ENCODE results near the gene ITGAD. TPM values are rescaled to one million over a fixed set of nuclear protein-coding genes. Genes with fewer than 3 reads are reported as not detected.

ITGAD gene
- polyA plus RNA-seq, 2 donors = 0.02 TPM; not detected in 1

- H3K4me1 ChIP-seq (ENCODE audit: control insufficient read depth in 2 of 2, insufficient read depth in 2 of 2, low read length in 1 of 2) = peaks cover 0 to 15% of the 10 kb centered on the region in 2 donors
- no peaks in the 10 kb centered on the region for H3K27me3 ChIP-seq (ENCODE audit: control insufficient read depth in 1 of 2, insufficient read depth in 2 of 2, low read length in 2 of 2)
- peaks cover 10 to 30% of the 10 kb centered on the region in 2 donors for H3K36me3 ChIP-seq (ENCODE audit: control insufficient read depth in 2 of 2, insufficient read depth in 2 of 2, low read length in 1 of 2)
- 85 to 91% methylated on average over 10 of the region's 10 CpGs for WGBS, 2 donors
- no peak overlapping the region for H3K27ac ChIP-seq (ENCODE audit: low read depth in 2 of 2, low read length in 1 of 2)
- no peaks in the 10 kb centered on the region for H3K9me3 ChIP-seq (ENCODE audit: control insufficient read depth in 2 of 2, insufficient read depth in 1 of 2, low read depth in 1 of 2, low read length in 1 of 2)
- H3K4me3 ChIP-seq (ENCODE audit: low read depth in 1 of 2, low read length in 2 of 2) = no peak overlapping the region
Observed at GRCh38 chr16:31461201-31461920, 68.2 kb downstream of the ITGAD start.

- 91 to 93% methylated on average over 35 of the region's 35 CpGs for WGBS, 2 donors
- peaks cover 10 to 36% of the 10 kb centered on the region in 2 donors for H3K36me3 ChIP-seq (ENCODE audit: control insufficient read depth in 2 of 2, insufficient read depth in 2 of 2, low read length in 1 of 2)
- H3K4me1 ChIP-seq (ENCODE audit: control insufficient read depth in 2 of 2, insufficient read depth in 2 of 2, low read length in 1 of 2) = peaks cover 0 to 10% of the 10 kb centered on the region in 2 donors
- no peaks in the 10 kb centered on the region for H3K9me3 ChIP-seq (ENCODE audit: control insufficient read depth in 2 of 2, insufficient read depth in 1 of 2, low read depth in 1 of 2, low read length in 1 of 2)
- no peak overlapping the region for H3K27ac ChIP-seq (ENCODE audit: low read depth in 2 of 2, low read length in 1 of 2)
- H3K27me3 ChIP-seq (ENCODE audit: control insufficient read depth in 1 of 2, insufficient read depth in 2 of 2, low read length in 2 of 2) = no peaks in the 10 kb centered on the region
- H3K4me3 ChIP-seq (ENCODE audit: low read depth in 1 of 2, low read length in 2 of 2) = no peak overlapping the region
Observed at GRCh38 chr16:31461921-31462804, 69.0 kb downstream of the ITGAD start.

- 96 to 97% methylated on average over 34 to 36 of the region's 36 CpGs for WGBS, 2 donors
- Histone ChIP-seq H3K27ac (ENCODE audit: low read depth in 2 of 2, low read length in 1 of 2) (no peak overlapping the region), H3K9me3 (ENCODE audit: control insufficient read depth in 2 of 2, insufficient read depth in 1 of 2, low read depth in 1 of 2, low read length in 1 of 2) (no peaks in the 10 kb centered on the region), H3K4me1 (ENCODE audit: control insufficient read depth in 2 of 2, insufficient read depth in 2 of 2, low read length in 1 of 2) (peaks cover 0 to 1% of the 10 kb centered on the region in 2 donors), H3K36me3 (ENCODE audit: control insufficient read depth in 2 of 2, insufficient read depth in 2 of 2, low read length in 1 of 2) (peaks cover 10 to 36% of the 10 kb centered on the region in 2 donors), H3K4me3 (ENCODE audit: low read depth in 1 of 2, low read length in 2 of 2) (no peak overlapping the region), H3K27me3 (ENCODE audit: control insufficient read depth in 1 of 2, insufficient read depth in 2 of 2, low read length in 2 of 2) (no peaks in the 10 kb centered on the region)
Observed at GRCh38 chr16:31464348-31464769, 71.2 kb downstream of the ITGAD start.

- Histone ChIP-seq H3K9me3 (ENCODE audit: control insufficient read depth in 2 of 2, insufficient read depth in 1 of 2, low read depth in 1 of 2, low read length in 1 of 2) (no peaks in the 10 kb centered on the region), H3K27ac (ENCODE audit: low read depth in 2 of 2, low read length in 1 of 2) (no peak overlapping the region), H3K36me3 (ENCODE audit: control insufficient read depth in 2 of 2, insufficient read depth in 2 of 2, low read length in 1 of 2) (peaks cover 10 to 36% of the 10 kb centered on the region in 2 donors), H3K4me1 (ENCODE audit: control insufficient read depth in 2 of 2, insufficient read depth in 2 of 2, low read length in 1 of 2) (peaks cover 0 to 1% of the 10 kb centered on the region in 2 donors), H3K4me3 (ENCODE audit: low read depth in 1 of 2, low read length in 2 of 2) (no peak overlapping the region), H3K27me3 (ENCODE audit: control insufficient read depth in 1 of 2, insufficient read depth in 2 of 2, low read length in 2 of 2) (no peaks in the 10 kb centered on the region)
- 87 to 93% methylated on average over 12 to 17 of the region's 17 CpGs for WGBS, 2 donors
Observed at GRCh38 chr16:31464781-31465260, 71.7 kb downstream of the ITGAD start.

- 91% methylated on average over 20 of the region's 20 CpGs for WGBS, 2 donors
- Histone ChIP-seq H3K27me3 (ENCODE audit: control insufficient read depth in 1 of 2, insufficient read depth in 2 of 2, low read length in 2 of 2) (no peaks in the 10 kb centered on the region), H3K4me1 (ENCODE audit: control insufficient read depth in 2 of 2, insufficient read depth in 2 of 2, low read length in 1 of 2) (no peaks in the 10 kb centered on the region), H3K36me3 (ENCODE audit: control insufficient read depth in 2 of 2, insufficient read depth in 2 of 2, low read length in 1 of 2) (peaks cover 10 to 36% of the 10 kb centered on the region in 2 donors), H3K4me3 (ENCODE audit: low read depth in 1 of 2, low read length in 2 of 2) (no peak overlapping the region), H3K27ac (ENCODE audit: low read depth in 2 of 2, low read length in 1 of 2) (no peak overlapping the region), H3K9me3 (ENCODE audit: control insufficient read depth in 2 of 2, insufficient read depth in 1 of 2, low read depth in 1 of 2, low read length in 1 of 2) (no peaks in the 10 kb centered on the region)
Observed at GRCh38 chr16:31465788-31466370, 72.7 kb downstream of the ITGAD start.

GRCh38 chr16:31466381-31466841 lies 73.3 kb downstream of the ITGAD start:
- H3K27me3 ChIP-seq (ENCODE audit: control insufficient read depth in 1 of 2, insufficient read depth in 2 of 2, low read length in 2 of 2) = no peaks in the 10 kb centered on the region
- H3K27ac ChIP-seq (ENCODE audit: low read depth in 2 of 2, low read length in 1 of 2) = no peak overlapping the region
- WGBS, 2 donors = 94% methylated on average over 18 of the region's 18 CpGs
- peaks cover 10 to 36% of the 10 kb centered on the region in 2 donors for H3K36me3 ChIP-seq (ENCODE audit: control insufficient read depth in 2 of 2, insufficient read depth in 2 of 2, low read length in 1 of 2)
- H3K4me3 ChIP-seq (ENCODE audit: low read depth in 1 of 2, low read length in 2 of 2) = no peak overlapping the region
- no peaks in the 10 kb centered on the region for H3K4me1 ChIP-seq (ENCODE audit: control insufficient read depth in 2 of 2, insufficient read depth in 2 of 2, low read length in 1 of 2)
- no peaks in the 10 kb centered on the region for H3K9me3 ChIP-seq (ENCODE audit: control insufficient read depth in 2 of 2, insufficient read depth in 1 of 2, low read depth in 1 of 2, low read length in 1 of 2)

GRCh38 chr16:31467151-31467773 lies 74.1 kb downstream of the ITGAD start:
- H3K9me3 ChIP-seq (ENCODE audit: control insufficient read depth in 2 of 2, insufficient read depth in 1 of 2, low read depth in 1 of 2, low read length in 1 of 2) = no peaks in the 10 kb centered on the region
- no peak overlapping the region for H3K4me3 ChIP-seq (ENCODE audit: low read depth in 1 of 2, low read length in 2 of 2)
- peaks cover 0 to 2% of the 10 kb centered on the region in 2 donors for H3K4me1 ChIP-seq (ENCODE audit: control insufficient read depth in 2 of 2, insufficient read depth in 2 of 2, low read length in 1 of 2)
- no peaks in the 10 kb centered on the region for H3K27me3 ChIP-seq (ENCODE audit: control insufficient read depth in 1 of 2, insufficient read depth in 2 of 2, low read length in 2 of 2)
- peaks cover 10 to 31% of the 10 kb centered on the region in 2 donors for H3K36me3 ChIP-seq (ENCODE audit: control insufficient read depth in 2 of 2, insufficient read depth in 2 of 2, low read length in 1 of 2)
- H3K27ac ChIP-seq (ENCODE audit: low read depth in 2 of 2, low read length in 1 of 2) = no peak overlapping the region
- 83% methylated on average over 5 of the region's 5 CpGs for WGBS, 2 donors

GRCh38 chr16:31467858-31468257 lies 74.7 kb downstream of the ITGAD start:
- H3K27ac ChIP-seq (ENCODE audit: low read depth in 2 of 2, low read length in 1 of 2) = no peak overlapping the region
- H3K36me3 ChIP-seq (ENCODE audit: control insufficient read depth in 2 of 2, insufficient read depth in 2 of 2, low read length in 1 of 2) = peaks cover 6 to 25% of the 10 kb centered on the region in 2 donors
- H3K4me3 ChIP-seq (ENCODE audit: low read depth in 1 of 2, low read length in 2 of 2) = no peak overlapping the region
- H3K4me1 ChIP-seq (ENCODE audit: control insufficient read depth in 2 of 2, insufficient read depth in 2 of 2, low read length in 1 of 2) = peaks cover 0 to 2% of the 10 kb centered on the region in 2 donors
- 86 to 92% methylated on average over 5 of the region's 5 CpGs for WGBS, 2 donors
- no peaks in the 10 kb centered on the region for H3K27me3 ChIP-seq (ENCODE audit: control insufficient read depth in 1 of 2, insufficient read depth in 2 of 2, low read length in 2 of 2)
- H3K9me3 ChIP-seq (ENCODE audit: control insufficient read depth in 2 of 2, insufficient read depth in 1 of 2, low read depth in 1 of 2, low read length in 1 of 2) = no peaks in the 10 kb centered on the region

- Histone ChIP-seq H3K36me3 (ENCODE audit: control insufficient read depth in 2 of 2, insufficient read depth in 2 of 2, low read length in 1 of 2) (peaks cover 5 to 14% of the 10 kb centered on the region in 2 donors), H3K27ac (ENCODE audit: low read depth in 2 of 2, low read length in 1 of 2) (no peak overlapping the region), H3K4me3 (ENCODE audit: low read depth in 1 of 2, low read length in 2 of 2) (no peak overlapping the region), H3K9me3 (ENCODE audit: control insufficient read depth in 2 of 2, insufficient read depth in 1 of 2, low read depth in 1 of 2, low read length in 1 of 2) (no peaks in the 10 kb centered on the region), H3K27me3 (ENCODE audit: control insufficient read depth in 1 of 2, insufficient read depth in 2 of 2, low read length in 2 of 2) (no peaks in the 10 kb centered on the region), H3K4me1 (ENCODE audit: control insufficient read depth in 2 of 2, insufficient read depth in 2 of 2, low read length in 1 of 2) (peaks cover 4% of the 10 kb centered on the region in 2 donors)
- WGBS, 2 donors = 72 to 83% methylated on average over 3 of the region's 3 CpGs
Observed at GRCh38 chr16:31470615-31471014, 77.5 kb downstream of the ITGAD start.

All from esophagus (tissue), 2 donors.